GM12878 (cell line): ENCODE measurements around the gene TRIM54. TPM values are rescaled to one million over a fixed set of nuclear protein-coding genes. Genes with fewer than 3 reads are reported as not detected.

ENCODE experiments used
- ATAC-seq: fragments of 200-7000 bp; cut with Tn5 transposase; 3 replicates; pipeline ENCODE4 v1.9.1; 2020; ENCODE audit warnings: mild to moderate bottlenecking, moderate library complexity
- BruUV-seq: library from RNA; stranded (reverse); fragments of 400-500 nt; replicated peaks from 2 replicates; lab custom pipeline; 2021; lab: Mats Ljungman, UMichigan
- CTCF ChIA-PET: fragments of 300-600 bp; sonication (Branson Sonifier 250); formaldehyde crosslinking; extraction: SDS; loops from one replicate; lab custom pipeline; 2021; ENCODE audit warnings: inconsistent platforms; lab: Yijun Ruan, JAX
- POLR2A ChIA-PET: fragments of 350-600 bp; formaldehyde crosslinking; extraction: SDS; loops from one replicate; lab custom pipeline; 2021; ENCODE audit warnings: inconsistent platforms; lab: Charles Lee
- RAD21 ChIA-PET: fragments of 300-600 bp; sonication (Branson Sonifier 250); formaldehyde crosslinking; loops from one replicate; lab custom pipeline; 2023; ENCODE audit warnings: antibody characterized with exemption; ENCODE audit not compliant: unreplicated experiment; lab: Charles Lee
- SMC1A ChIA-PET: fragments of 300-600 bp; sonication (Branson Sonifier 250); formaldehyde crosslinking; loops from one replicate; lab custom pipeline; 2023; ENCODE audit not compliant: unreplicated experiment, uncharacterized antibody; lab: Charles Lee
- DNase-seq: peaks from one replicate; pipeline ENCODE4 v3.0.0-alpha.2; 2011; ENCODE audit warnings: low read depth, low spot score
- FAIRE-seq: peaks from 3 replicates; lab custom pipeline; 2011; peaks lifted over from hg19 to GRCh38; lab: Jason Lieb, UNC
- H2AFZ ChIP-seq: 2 replicates; pipeline ENCODE4 v1.6.0; 2011; ENCODE audit warnings: low read depth, low read length, control low read depth; ENCODE audit not compliant: control insufficient read depth
- H3K27ac ChIP-seq: 2 replicates; pipeline ENCODE4 v1.5.1; 2011; ENCODE audit warnings: control low read depth; ENCODE audit not compliant: control insufficient read depth, insufficient read depth
- H3K27me3 ChIP-seq, 2 experiments: replicated peaks in 1 of 2; 2 replicates each; pipeline versions ENCODE4 v1.6.0 to v1.6.1; 2011; ENCODE audit warnings: low read length in 1 of 2; ENCODE audit not compliant: control insufficient read depth in 2 of 2, insufficient read depth in 2 of 2
- H3K36me3 ChIP-seq, 2 experiments: 2 replicates each; pipeline ENCODE4 v1.5.1; 2011; ENCODE audit warnings: low read length in 1 of 2; ENCODE audit not compliant: control insufficient read depth in 2 of 2, insufficient read depth in 2 of 2
- H3K4me1 ChIP-seq: 2 replicates; pipeline ENCODE4 v1.6.1; 2011; ENCODE audit warnings: mild to moderate bottlenecking, low read length, moderate library complexity, mixed read lengths; ENCODE audit not compliant: control insufficient read depth, insufficient read depth
- H3K4me2 ChIP-seq: 2 replicates; pipeline ENCODE4 v1.6.0; 2011; ENCODE audit warnings: control low read depth; ENCODE audit not compliant: control insufficient read depth, insufficient read depth
- H3K4me3 ChIP-seq: fragments of 200-600 bp; sonication (generic); 2 replicates; pipeline ENCODE4 v1.5.1; 2016
- H3K79me2 ChIP-seq: 2 replicates; pipeline ENCODE4 v1.6.0; 2011; ENCODE audit warnings: low read length; ENCODE audit not compliant: control insufficient read depth, insufficient read depth
- H3K9ac ChIP-seq: 2 replicates; pipeline ENCODE4 v1.8.0; 2011; ENCODE audit warnings: low read length, control low read depth, mixed read lengths; ENCODE audit not compliant: control insufficient read depth, insufficient read depth
- H3K9me3 ChIP-seq: replicated peaks from 3 replicates; pipeline ENCODE4 v1.5.1; 2011; ENCODE audit warnings: mild to moderate bottlenecking, low read length; ENCODE audit not compliant: control insufficient read depth, insufficient read depth
- H4K20me1 ChIP-seq: 2 replicates; pipeline ENCODE4 v1.6.0; 2011; ENCODE audit not compliant: control insufficient read depth, insufficient read depth
- CBFB ChIP-seq: IDR thresholded peaks from 2 replicates; pipeline ENCODE4 v1.6.1; 2016; ENCODE audit warnings: antibody characterized with exemption, low read depth
- CHD1 ChIP-seq: IDR thresholded peaks from 2 replicates; pipeline ENCODE4 v1.6.1; 2012; ENCODE audit warnings: low read depth, low read length, improper control_type of control experiment
- E2F4 ChIP-seq: IDR thresholded peaks from 2 replicates; pipeline ENCODE4 v1.6.1; 2012; ENCODE audit warnings: low read depth, low read length, improper control_type of control experiment
- FOS ChIP-seq: IDR thresholded peaks from 3 replicates; pipeline ENCODE4 v1.6.1; 2011; ENCODE audit warnings: borderline replicate concordance; ENCODE audit not compliant: insufficient read length; ENCODE audit errors: extremely low read depth
- IRF5 ChIP-seq: fragments of 450-650 bp; IDR thresholded peaks from 2 replicates; pipeline ENCODE4 v1.6.1; 2017; ENCODE audit warnings: borderline replicate concordance
- MTA3 ChIP-seq: IDR thresholded peaks from 2 replicates; pipeline ENCODE4 v1.6.1; 2012; ENCODE audit warnings: low read length, inconsistent platforms, borderline replicate concordance
- NFIC ChIP-seq: IDR thresholded peaks from 2 replicates; pipeline ENCODE4 v1.6.1; 2012; ENCODE audit warnings: low read depth, mild to moderate bottlenecking, inconsistent platforms, low read length, moderate library complexity
- NFYA ChIP-seq: IDR thresholded peaks from 2 replicates; pipeline ENCODE4 v1.6.1; 2011; ENCODE audit warnings: low read depth, mild to moderate bottlenecking, low read length, improper control_type of control experiment, borderline replicate concordance
- NFYB ChIP-seq: IDR thresholded peaks from 2 replicates; pipeline ENCODE4 v1.6.1; 2011; ENCODE audit warnings: low read depth, mild to moderate bottlenecking, low read length, improper control_type of control experiment, moderate library complexity; ENCODE audit not compliant: insufficient read depth
- NRF1 ChIP-seq: conservative IDR thresholded peaks from 2 replicates; pipeline ENCODE4 v1.6.1; 2011; ENCODE audit warnings: mild to moderate bottlenecking, low read depth, low read length, improper control_type of control experiment
- PML ChIP-seq: IDR thresholded peaks from 2 replicates; pipeline ENCODE4 v1.6.1; 2012; ENCODE audit warnings: low read length, inconsistent platforms
- PRDM15 ChIP-seq: fragments of 450-650 bp; formaldehyde crosslinking; IDR thresholded peaks from 2 replicates; pipeline ENCODE4 v1.4.0; 2020; ENCODE audit warnings: mild to moderate bottlenecking, moderate library complexity
- SMAD5 ChIP-seq: IDR thresholded peaks from 2 replicates; pipeline ENCODE4 v1.6.1; 2016; ENCODE audit warnings: antibody characterized with exemption, low read depth
- SP1 ChIP-seq: IDR thresholded peaks from one replicate; pipeline ENCODE4 v1.6.1; 2011; ENCODE audit warnings: low read depth, low read length
- SREBF1 ChIP-seq: IDR thresholded peaks from 2 replicates; pipeline ENCODE4 v1.6.1; 2012; ENCODE audit warnings: mild to moderate bottlenecking, low read length
- SRF ChIP-seq, 2 experiments: IDR thresholded peaks; 2 replicates each; pipeline ENCODE4 v1.6.1; 2011; ENCODE audit warnings: low read depth in 2 of 2, low read length in 2 of 2, mild to moderate bottlenecking in 1 of 2, moderate library complexity in 1 of 2
- USF1 ChIP-seq: IDR thresholded peaks from 2 replicates; pipeline ENCODE4 v1.6.1; 2011; ENCODE audit warnings: borderline replicate concordance, low read depth, mild to moderate bottlenecking, moderate library complexity, mixed read lengths, low read length; ENCODE audit not compliant: insufficient read depth; ENCODE audit errors: extremely low read length
- ZNF384 ChIP-seq: IDR thresholded peaks from 2 replicates; pipeline ENCODE4 v1.6.1; 2012; ENCODE audit warnings: low read depth, mild to moderate bottlenecking, low read length, improper control_type of control experiment, borderline replicate concordance
- WGBS: methylation state at CpG from one replicate; pipeline ENCODE4 v1.1.6; 2016; ENCODE audit warnings: low lambda C conversion rate; ENCODE audit not compliant: insufficient replicate concordance, insufficient coverage; ENCODE audit errors: missing lambda C conversion rate; 5-methylcytosine and 5-hydroxymethylcytosine counted together
- in situ Hi-C: fragments of 300-500 bp; cut with MboI; formaldehyde crosslinking; loops from 9 replicates; pipeline ENCODE4 v1.14.3; 2018; ENCODE audit warnings: mixed read lengths
- intact Hi-C: fragments of 100-400 bp; cut with micrococcal nuclease; formaldehyde crosslinking; loops from one replicate; pipeline ENCODE4 v1.14.2; 2022; ENCODE audit not compliant: unreplicated experiment
- polyA plus RNA-seq, 11 experiments: library from polyadenylated mRNA; depleted of rRNA in 4 of 11; unstranded in 6 of 11; stranded (reverse) in 5 of 11; fragments of >200 nt; fragmentation: Nextera tagmentation in 4 of 11; fragmentation: Illumina TruSeq in 1 of 11; extraction: Ambion mirVana in 4 of 11; extraction: Trizol in 1 of 11; gene quantifications; 1 replicate in 1 of 11; 2 replicates in 10 of 11; pipeline versions ENCODE4 v1.2.1 to v1.2.3, GENCODE V29; 2011 to 2016; ENCODE audit warnings: inconsistent platforms in 2 of 11, missing spikeins in 2 of 11, low read depth in 1 of 11
- total RNA-seq, 4 experiments: library from RNA; depleted of rRNA in 3 of 4; stranded (reverse); fragments of >200 nt in 3 of 4; fragmentation: Illumina TruSeq in 1 of 4; extraction: Trizol in 1 of 4; gene quantifications; 2 replicates each; pipeline versions ENCODE4 v1.2.1 to v1.2.3, GENCODE V29; 2013 to 2021

The TRIM54 gene
- total and polyA plus RNA-seq, 10 of the 15 experiments (the other 5 are each of a cell fraction or from before 2014, with no cell fraction given), result 0.03 to 0.08 TPM; not detected in 8

GRCh38 chr2:27255660-27256059, 26.6 kb upstream of the TRIM54 start:
- ChIA-PET POLR2A (no interaction called here), SMC1A (interaction anchor here (0.9 kb wide), 1 partner anchor 80 kb away, joined by 3 read pairs; no protein-coding TSS in a partner anchor), CTCF (interaction anchor here (0.6 to 1.6 kb wide), 3 partner anchors 12 to 64 kb away, joined by 3 to 4 read pairs (median 3); no protein-coding TSS in a partner anchor), RAD21 (no interaction called here)
- Histone ChIP-seq H3K79me2 (no peaks in the 10 kb centered on the region), H3K4me1 (no peaks in the 10 kb centered on the region), H2AFZ (no peak overlapping the region), H3K27me3 (peaks cover 5 to 8% of the 10 kb centered on the region in 2 experiments; a peak in 3 of 4 replicates), H4K20me1 (no peaks in the 10 kb centered on the region), H3K9ac (no peak overlapping the region), H3K4me2 (no peak overlapping the region), H3K27ac (no peak overlapping the region), H3K4me3 (no peak overlapping the region), H3K9me3 (no peaks in the 10 kb centered on the region), H3K36me3 (no peaks in the 10 kb centered on the region)
- FAIRE-seq, result no peak
- 0% methylated on average over 1 of the region's 1 CpG for WGBS
- no peak for DNase-seq
- ATAC-seq, result no peak
- no TSS peak for BruUV-seq
- TF ChIP-seq ZNF384 (no peak), SRF (IDR thresholded peaks at IDR 0.05; ENCODE audit: low read depth in 2 of 2, low read length in 2 of 2) (no peak), SREBF1 (no peak), E2F4 (no peak), NRF1 (no peak), NFYA (no peak), FOS (no peak), NFYB (no peak), MTA3 (no peak), CBFB (no peak), NFIC (no peak), CHD1 (no peak), PRDM15 (CRISPR knock-in tag) (no peak), PML (no peak), USF1 (no peak), IRF5 (no peak), SMAD5 (no peak), SP1 (no peak)
- in situ Hi-C loops, result no loop called here
- intact Hi-C loops, result no loop called here
